ENCODE data around the gene NAGLU. TPM values are rescaled to one million over a fixed set of nuclear protein-coding genes. Genes with fewer than 3 reads are reported as not detected.

NAGLU gene
- total and polyA plus RNA-seq, 2 of the 13 experiments (the other 11 are each of a cell fraction or from before 2014, with no cell fraction given), result 28.2 to 40.1 TPM

DNA sequence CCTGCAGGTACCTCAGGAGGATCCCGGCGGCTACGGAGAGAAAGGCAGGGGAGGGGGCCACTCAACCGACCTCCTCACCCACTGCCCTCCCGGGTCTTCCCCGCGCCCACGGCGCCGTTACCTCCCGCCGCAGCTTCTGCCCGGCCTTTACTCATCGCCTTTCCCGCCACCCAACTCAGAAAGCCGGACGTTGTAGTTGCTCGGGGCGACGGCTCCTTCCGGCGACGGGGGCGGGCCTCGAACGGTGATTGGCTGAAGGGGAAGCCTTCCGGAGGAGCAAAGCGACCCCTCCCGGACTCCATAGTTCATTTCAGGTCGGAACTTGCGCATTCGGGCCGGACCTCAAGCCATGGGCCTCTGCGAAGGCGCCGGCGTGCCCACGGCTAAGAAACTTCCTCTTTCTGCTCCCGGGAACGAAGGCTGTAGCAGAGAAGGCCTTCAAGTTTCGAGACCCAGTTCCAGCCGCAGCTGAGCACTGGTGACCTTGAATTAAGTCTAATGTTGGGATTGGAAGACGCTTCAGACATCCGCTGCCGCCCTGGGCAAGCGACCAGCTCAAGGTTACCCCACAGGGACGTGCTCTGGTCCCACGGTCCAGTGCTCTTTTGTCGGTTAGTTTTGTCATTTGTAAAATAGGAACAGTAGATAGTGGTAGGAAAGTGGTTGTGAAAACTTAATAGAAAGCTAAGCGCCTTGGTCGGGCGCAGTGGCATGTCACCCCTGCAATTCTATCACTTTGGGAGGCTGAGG is 41.7 kb downstream of the NAGLU start, which contains the start of gene PSMC3IP (continued):
- TF ChIP-seq, protein P1, sequence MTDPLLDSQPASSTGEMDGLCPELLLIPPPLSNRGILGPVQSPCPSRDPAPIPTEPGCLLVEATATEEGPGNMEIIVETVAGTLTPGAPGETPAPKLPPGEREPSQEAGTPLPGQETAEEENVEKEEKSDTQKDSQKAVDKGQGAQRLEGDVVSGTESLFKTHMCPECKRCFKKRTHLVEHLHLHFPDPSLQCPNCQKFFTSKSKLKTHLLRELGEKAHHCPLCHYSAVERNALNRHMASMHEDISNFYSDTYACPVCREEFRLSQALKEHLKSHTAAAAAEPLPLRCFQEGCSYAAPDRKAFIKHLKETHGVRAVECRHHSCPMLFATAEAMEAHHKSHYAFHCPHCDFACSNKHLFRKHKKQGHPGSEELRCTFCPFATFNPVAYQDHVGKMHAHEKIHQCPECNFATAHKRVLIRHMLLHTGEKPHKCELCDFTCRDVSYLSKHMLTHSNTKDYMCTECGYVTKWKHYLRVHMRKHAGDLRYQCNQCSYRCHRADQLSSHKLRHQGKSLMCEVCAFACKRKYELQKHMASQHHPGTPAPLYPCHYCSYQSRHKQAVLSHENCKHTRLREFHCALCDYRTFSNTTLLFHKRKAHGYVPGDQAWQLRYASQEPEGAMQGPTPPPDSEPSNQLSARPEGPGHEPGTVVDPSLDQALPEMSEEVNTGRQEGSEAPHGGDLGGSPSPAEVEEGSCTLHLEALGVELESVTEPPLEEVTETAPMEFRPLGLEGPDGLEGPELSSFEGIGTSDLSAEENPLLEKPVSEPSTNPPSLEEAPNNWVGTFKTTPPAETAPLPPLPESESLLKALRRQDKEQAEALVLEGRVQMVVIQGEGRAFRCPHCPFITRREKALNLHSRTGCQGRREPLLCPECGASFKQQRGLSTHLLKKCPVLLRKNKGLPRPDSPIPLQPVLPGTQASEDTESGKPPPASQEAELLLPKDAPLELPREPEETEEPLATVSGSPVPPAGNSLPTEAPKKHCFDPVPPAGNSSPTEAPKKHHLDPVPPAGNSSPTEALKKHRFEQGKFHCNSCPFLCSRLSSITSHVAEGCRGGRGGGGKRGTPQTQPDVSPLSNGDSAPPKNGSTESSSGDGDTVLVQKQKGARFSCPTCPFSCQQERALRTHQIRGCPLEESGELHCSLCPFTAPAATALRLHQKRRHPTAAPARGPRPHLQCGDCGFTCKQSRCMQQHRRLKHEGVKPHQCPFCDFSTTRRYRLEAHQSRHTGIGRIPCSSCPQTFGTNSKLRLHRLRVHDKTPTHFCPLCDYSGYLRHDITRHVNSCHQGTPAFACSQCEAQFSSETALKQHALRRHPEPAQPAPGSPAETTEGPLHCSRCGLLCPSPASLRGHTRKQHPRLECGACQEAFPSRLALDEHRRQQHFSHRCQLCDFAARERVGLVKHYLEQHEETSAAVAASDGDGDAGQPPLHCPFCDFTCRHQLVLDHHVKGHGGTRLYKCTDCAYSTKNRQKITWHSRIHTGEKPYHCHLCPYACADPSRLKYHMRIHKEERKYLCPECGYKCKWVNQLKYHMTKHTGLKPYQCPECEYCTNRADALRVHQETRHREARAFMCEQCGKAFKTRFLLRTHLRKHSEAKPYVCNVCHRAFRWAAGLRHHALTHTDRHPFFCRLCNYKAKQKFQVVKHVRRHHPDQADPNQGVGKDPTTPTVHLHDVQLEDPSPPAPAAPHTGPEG (CRISPR knock-in tag; IDR thresholded peaks at IDR 0.05), result no peak
- TF ChIP-seq FLYWCH1 (CRISPR knock-in tag; IDR thresholded peaks at IDR 0.05) (no peak), IKZF4 (CRISPR knock-in tag; IDR thresholded peaks at IDR 0.05; ENCODE audit: borderline replicate concordance, low read depth, not compliant biosample characterization) (peak; percentile 73), ZNF776 (CRISPR knock-in tag; IDR thresholded peaks at IDR 0.05) (0 out of 2 replicates have a peak, but pooled peaks have one; percentile 24), DMAP1 (CRISPR knock-in tag; IDR thresholded peaks at IDR 0.05) (peak; percentile 89; the same call in 1 of the 2 replicates), TRIM24 (CRISPR knock-in tag; IDR thresholded peaks at IDR 0.05) (no peak), NR2C2 (CRISPR knock-in tag; IDR thresholded peaks at IDR 0.05; ENCODE audit: borderline replicate concordance) (peak; percentile 92), SRF (IDR thresholded peaks at IDR 0.05; ENCODE audit: low read depth, low read length) (no peak), TCF12 (IDR thresholded peaks at IDR 0.05) (no peak), TCF12 (CRISPR knock-in tag; IDR thresholded peaks at IDR 0.05) (peak; percentile 66; the same call in 1 of the 2 replicates), EP300 (IDR thresholded peaks at IDR 0.05; ENCODE audit: low read depth in 2 of 2, low read length in 2 of 2) (0 out of 4 replicates have a peak, but pooled peaks of 1 of the 2 experiments have one; percentile 24), EP300 (CRISPR knock-in tag; IDR thresholded peaks at IDR 0.05; ENCODE audit: borderline replicate concordance) (peak; percentile 60; the same call in 1 of the 2 replicates), SOX5 (CRISPR knock-in tag; IDR thresholded peaks at IDR 0.05; ENCODE audit: borderline replicate concordance) (no peak; the same call in 1 of the 2 replicates), TOE1 (CRISPR knock-in tag; IDR thresholded peaks at IDR 0.05) (no peak), IRX3 (CRISPR knock-in tag; IDR thresholded peaks at IDR 0.05; ENCODE audit: borderline replicate concordance, low read depth) (peak; percentile 89)
- TF ChIP-seq, protein P2, sequence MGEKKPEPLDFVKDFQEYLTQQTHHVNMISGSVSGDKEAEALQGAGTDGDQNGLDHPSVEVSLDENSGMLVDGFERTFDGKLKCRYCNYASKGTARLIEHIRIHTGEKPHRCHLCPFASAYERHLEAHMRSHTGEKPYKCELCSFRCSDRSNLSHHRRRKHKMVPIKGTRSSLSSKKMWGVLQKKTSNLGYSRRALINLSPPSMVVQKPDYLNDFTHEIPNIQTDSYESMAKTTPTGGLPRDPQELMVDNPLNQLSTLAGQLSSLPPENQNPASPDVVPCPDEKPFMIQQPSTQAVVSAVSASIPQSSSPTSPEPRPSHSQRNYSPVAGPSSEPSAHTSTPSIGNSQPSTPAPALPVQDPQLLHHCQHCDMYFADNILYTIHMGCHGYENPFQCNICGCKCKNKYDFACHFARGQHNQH (CRISPR knock-in tag; IDR thresholded peaks at IDR 0.05), result peak; percentile 90
- TF ChIP-seq, protein P3, sequence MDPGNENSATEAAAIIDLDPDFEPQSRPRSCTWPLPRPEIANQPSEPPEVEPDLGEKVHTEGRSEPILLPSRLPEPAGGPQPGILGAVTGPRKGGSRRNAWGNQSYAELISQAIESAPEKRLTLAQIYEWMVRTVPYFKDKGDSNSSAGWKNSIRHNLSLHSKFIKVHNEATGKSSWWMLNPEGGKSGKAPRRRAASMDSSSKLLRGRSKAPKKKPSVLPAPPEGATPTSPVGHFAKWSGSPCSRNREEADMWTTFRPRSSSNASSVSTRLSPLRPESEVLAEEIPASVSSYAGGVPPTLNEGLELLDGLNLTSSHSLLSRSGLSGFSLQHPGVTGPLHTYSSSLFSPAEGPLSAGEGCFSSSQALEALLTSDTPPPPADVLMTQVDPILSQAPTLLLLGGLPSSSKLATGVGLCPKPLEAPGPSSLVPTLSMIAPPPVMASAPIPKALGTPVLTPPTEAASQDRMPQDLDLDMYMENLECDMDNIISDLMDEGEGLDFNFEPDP (CRISPR knock-in tag; conservative IDR thresholded peaks at IDR 0.05), result no peak
- TF ChIP-seq, protein P4, sequence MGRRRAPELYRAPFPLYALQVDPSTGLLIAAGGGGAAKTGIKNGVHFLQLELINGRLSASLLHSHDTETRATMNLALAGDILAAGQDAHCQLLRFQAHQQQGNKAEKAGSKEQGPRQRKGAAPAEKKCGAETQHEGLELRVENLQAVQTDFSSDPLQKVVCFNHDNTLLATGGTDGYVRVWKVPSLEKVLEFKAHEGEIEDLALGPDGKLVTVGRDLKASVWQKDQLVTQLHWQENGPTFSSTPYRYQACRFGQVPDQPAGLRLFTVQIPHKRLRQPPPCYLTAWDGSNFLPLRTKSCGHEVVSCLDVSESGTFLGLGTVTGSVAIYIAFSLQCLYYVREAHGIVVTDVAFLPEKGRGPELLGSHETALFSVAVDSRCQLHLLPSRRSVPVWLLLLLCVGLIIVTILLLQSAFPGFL (CRISPR knock-in tag; IDR thresholded peaks at IDR 0.05), result peak; percentile 84; the same call in 1 of the 2 replicates
- TF ChIP-seq, protein P5, sequence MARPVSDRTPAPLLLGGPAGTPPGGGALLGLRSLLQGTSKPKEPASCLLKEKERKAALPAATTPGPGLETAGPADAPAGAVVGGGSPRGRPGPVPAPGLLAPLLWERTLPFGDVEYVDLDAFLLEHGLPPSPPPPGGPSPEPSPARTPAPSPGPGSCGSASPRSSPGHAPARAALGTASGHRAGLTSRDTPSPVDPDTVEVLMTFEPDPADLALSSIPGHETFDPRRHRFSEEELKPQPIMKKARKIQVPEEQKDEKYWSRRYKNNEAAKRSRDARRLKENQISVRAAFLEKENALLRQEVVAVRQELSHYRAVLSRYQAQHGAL (CRISPR knock-in tag; IDR thresholded peaks at IDR 0.05; ENCODE audit: not compliant biosample characterization), result peak; percentile 82

Measured in HepG2 (cell line).